Mesenchymal stem cell (in vitro differentiated cells and primary cell): ENCODE results near the gene TRAP1.
"Not testable (repeated sequence)": the region's sequence is repeated elsewhere in the genome, so short reads cannot be mapped to it uniquely, and the experiment has no call there.

Experiments used
- DNase-seq: peaks from one replicate; pipeline ENCODE4 v3.0.0-alpha.2; 2013
- H2AFZ ChIP-seq: one replicate; pipeline ENCODE4 v1.6.1; 2013; ENCODE audit warnings: low read depth, mild to moderate bottlenecking, control low read depth, inconsistent platforms, low read length, moderate library complexity
- H2AK5ac ChIP-seq: 2 replicates; pipeline ENCODE4 v1.6.1; 2013; ENCODE audit warnings: low read length, moderate library complexity, mild to moderate bottlenecking, inconsistent platforms; ENCODE audit not compliant: severe bottlenecking
- H2BK120ac ChIP-seq: one replicate; pipeline ENCODE4 v1.6.1; 2013; ENCODE audit warnings: low read depth, mild to moderate bottlenecking, inconsistent platforms, low read length, moderate library complexity
- H2BK12ac ChIP-seq, 2 experiments: one replicate each; pipeline ENCODE4 v1.6.1; 2013; ENCODE audit warnings: inconsistent platforms in 2 of 2, low read length in 2 of 2, mild to moderate bottlenecking in 2 of 2, moderate library complexity in 2 of 2, control low read depth in 1 of 2
- H2BK15ac ChIP-seq: one replicate; pipeline ENCODE4 v1.6.1; 2013; ENCODE audit warnings: mild to moderate bottlenecking, low read depth, inconsistent platforms; ENCODE audit not compliant: poor library complexity, severe bottlenecking
- H2BK5ac ChIP-seq: 2 replicates; pipeline ENCODE4 v1.6.1; 2013; ENCODE audit warnings: low read depth, mild to moderate bottlenecking, low read length, control low read depth, inconsistent platforms; ENCODE audit not compliant: poor library complexity, severe bottlenecking
- H3K14ac ChIP-seq, 2 experiments: one replicate each; pipeline ENCODE4 v1.6.1; 2013; ENCODE audit warnings: inconsistent platforms in 2 of 2, low read length in 2 of 2, control low read depth in 1 of 2, mild to moderate bottlenecking in 1 of 2, moderate library complexity in 1 of 2
- H3K18ac ChIP-seq, 2 experiments: one replicate each; pipeline ENCODE4 v1.6.1; 2013; ENCODE audit warnings: inconsistent platforms in 2 of 2, low read length in 2 of 2, control low read depth in 1 of 2, low read depth in 1 of 2, mild to moderate bottlenecking in 1 of 2
- H3K23ac ChIP-seq, 2 experiments: one replicate each; pipeline ENCODE4 v1.6.1; 2013; ENCODE audit warnings: inconsistent platforms in 2 of 2, low read length in 2 of 2, mild to moderate bottlenecking in 2 of 2, moderate library complexity in 2 of 2, control low read depth in 1 of 2
- H3K27ac ChIP-seq: 2 replicates; pipeline ENCODE4 v1.5.1; 2013; ENCODE audit warnings: mild to moderate bottlenecking, moderate library complexity, low read length, control low read depth, inconsistent platforms; ENCODE audit not compliant: poor library complexity, severe bottlenecking
- H3K27me3 ChIP-seq, 2 experiments: 2 replicates each; pipeline versions ENCODE4 v1.6.1 to v1.7.0; 2013; ENCODE audit warnings: low read length in 2 of 2, mild to moderate bottlenecking in 2 of 2, moderate library complexity in 2 of 2, control low read depth in 1 of 2, inconsistent platforms in 1 of 2; ENCODE audit not compliant: control insufficient read depth in 1 of 2, insufficient read depth in 1 of 2
- H3K36me3 ChIP-seq, 2 experiments: 2 replicates each; pipeline versions ENCODE4 v1.6.1 to v1.7.0; 2013; ENCODE audit warnings: low read length in 2 of 2, control low read depth in 1 of 2, inconsistent platforms in 1 of 2, low read depth in 1 of 2, mild to moderate bottlenecking in 1 of 2; ENCODE audit not compliant: insufficient read depth in 2 of 2, control insufficient read depth in 1 of 2
- H3K4ac ChIP-seq, 2 experiments: one replicate each; pipeline ENCODE4 v1.6.1; 2013; ENCODE audit warnings: inconsistent platforms in 2 of 2, low read length in 2 of 2, mild to moderate bottlenecking in 2 of 2, moderate library complexity in 2 of 2, control low read depth in 1 of 2, low read depth in 1 of 2
- H3K4me1 ChIP-seq: 2 replicates; pipeline ENCODE4 v1.6.1; 2013; ENCODE audit warnings: low read depth, low read length, control low read depth; ENCODE audit not compliant: control insufficient read depth, insufficient read depth
- H3K4me2 ChIP-seq: 2 replicates; pipeline ENCODE4 v1.6.1; 2013; ENCODE audit warnings: low read length, mild to moderate bottlenecking, inconsistent platforms; ENCODE audit not compliant: poor library complexity, severe bottlenecking
- H3K4me3 ChIP-seq, 2 experiments: 2 replicates each; pipeline versions ENCODE4 v1.5.1 to v1.7.0; 2013; ENCODE audit warnings: low read length in 2 of 2, mild to moderate bottlenecking in 2 of 2, control low read depth in 1 of 2, low read depth in 1 of 2; ENCODE audit not compliant: insufficient read depth in 1 of 2
- H3K79me1 ChIP-seq: replicated peaks from 2 replicates; pipeline ENCODE4 v1.6.1; 2013; ENCODE audit warnings: mild to moderate bottlenecking, control low read depth, low read length, inconsistent platforms; ENCODE audit not compliant: poor library complexity, severe bottlenecking
- H3K9ac ChIP-seq: 2 replicates; pipeline ENCODE4 v1.7.0; 2013; ENCODE audit warnings: mild to moderate bottlenecking, low read length, moderate library complexity
- H3K9me3 ChIP-seq: 2 replicates; pipeline ENCODE4 v1.7.0; 2013; ENCODE audit warnings: mild to moderate bottlenecking, low read length; ENCODE audit not compliant: control insufficient read depth
- H4K8ac ChIP-seq: one replicate; pipeline ENCODE4 v1.6.1; 2013; ENCODE audit warnings: inconsistent platforms, mild to moderate bottlenecking, low read length, moderate library complexity
- H4K91ac ChIP-seq: one replicate; pipeline ENCODE4 v1.6.1; 2013; ENCODE audit warnings: mild to moderate bottlenecking, low read length, inconsistent platforms
- WGBS: methylation state at CpG from one replicate; pipeline ENCODE4 v1.1.7; 2013; ENCODE audit warnings: mixed read lengths; 5-methylcytosine and 5-hydroxymethylcytosine counted together

TRAP1 gene

GRCh38 chr16:3610698-3611145, 106.6 kb downstream of the TRAP1 start:
- peak overlapping the region in 1 of 2 experiments; percentile 91 for H3K18ac ChIP-seq
- DNase-seq = no peak
- no peak overlapping the region for H2BK15ac ChIP-seq
- H3K79me1 ChIP-seq = peaks cover 24% of the 10 kb centered on the region
- H2AFZ ChIP-seq = peak overlapping the region; percentile 96
- H3K27me3 ChIP-seq = no peaks in the 10 kb centered on the region
- H3K4me1 ChIP-seq = peaks cover 5% of the 10 kb centered on the region
- no peak overlapping the region for H3K27ac ChIP-seq
- H3K36me3 ChIP-seq = peaks cover 3 to 14% of the 10 kb centered on the region in 2 experiments
- no peak overlapping the region for H2AK5ac ChIP-seq
- peak overlapping the region in 1 of 2 experiments; percentile 28 for H3K4ac ChIP-seq
- no peak overlapping the region for H2BK120ac ChIP-seq
- no peak overlapping the region for H2BK12ac ChIP-seq
- no peak overlapping the region for H4K8ac ChIP-seq
- no peak overlapping the region for H2BK5ac ChIP-seq
- H3K4me3 ChIP-seq = peak overlapping the region; percentile 99 to 100
- WGBS = 11% methylated on average over 10 of the region's 10 CpGs
- peak overlapping the region; percentile 69 for H3K4me2 ChIP-seq
- peak overlapping the region in 1 of 2 experiments; percentile 90 for H3K14ac ChIP-seq
- H3K9me3 ChIP-seq = no peaks in the 10 kb centered on the region
- peak overlapping the region; percentile 92 for H3K9ac ChIP-seq
- no peak overlapping the region for H4K91ac ChIP-seq
- H3K23ac ChIP-seq = peak overlapping the region in 1 of 2 experiments; percentile 68

- Histone ChIP-seq H2BK120ac (no peak overlapping the region), H2BK15ac (no peak overlapping the region), H3K36me3 (peaks cover 3 to 9% of the 10 kb centered on the region in 2 experiments), H4K91ac (no peak overlapping the region), H3K27me3 (no peaks in the 10 kb centered on the region), H2BK5ac (no peak overlapping the region), H3K4me1 (peaks cover 5% of the 10 kb centered on the region), H3K18ac (peak overlapping the region in 1 of 2 experiments; percentile 29), H3K4ac (peak overlapping the region in 1 of 2 experiments; percentile 28), H3K9me3 (no peaks in the 10 kb centered on the region), H2AFZ (no peak overlapping the region), H2BK12ac (no peak overlapping the region), H4K8ac (no peak overlapping the region), H3K79me1 (peaks cover 22% of the 10 kb centered on the region), H3K9ac (peak overlapping the region; percentile 92), H3K4me3 (peak overlapping the region in 1 of 2 experiments; percentile 100), H3K4me2 (no peak overlapping the region), H2AK5ac (no peak overlapping the region), H3K27ac (no peak overlapping the region), H3K23ac (no peak overlapping the region), H3K14ac (no peak overlapping the region)
- peak; percentile 8 for DNase-seq
- 92% methylated on average over 14 of the region's 14 CpGs for WGBS
These were observed 107.2 kb downstream of the TRAP1 start for GRCh38 chr16:3609895-3610697.

- H3K27me3 ChIP-seq, H3K9ac ChIP-seq, H2AFZ ChIP-seq, H3K9me3 ChIP-seq, DNase-seq, H4K8ac ChIP-seq, H3K18ac ChIP-seq, H2BK120ac ChIP-seq, H3K23ac ChIP-seq, H3K14ac ChIP-seq, H2AK5ac ChIP-seq, H3K4ac ChIP-seq, H3K4me3 ChIP-seq, H3K27ac ChIP-seq, H2BK15ac ChIP-seq, H2BK5ac ChIP-seq, H3K4me2 ChIP-seq, H2BK12ac ChIP-seq, H3K4me1 ChIP-seq, H4K91ac ChIP-seq: not testable (repeated sequence)
- Histone ChIP-seq H3K36me3 (peaks cover 3 to 11% of the 10 kb centered on the region in 2 experiments), H3K79me1 (peaks cover 17% of the 10 kb centered on the region)
- WGBS = 93% methylated on average over 8 of the region's 13 CpGs
These were observed 108.3 kb downstream of the TRAP1 start for GRCh38 chr16:3608976-3609375.

- H3K27me3 ChIP-seq = no peaks in the 10 kb centered on the region
- no peak overlapping the region for H2BK15ac ChIP-seq
- H2BK12ac ChIP-seq = no peak overlapping the region
- DNase-seq = no peak
- H3K79me1 ChIP-seq = peaks cover 17% of the 10 kb centered on the region
- H3K4me1 ChIP-seq = peaks cover 3% of the 10 kb centered on the region
- no peak overlapping the region for H2BK120ac ChIP-seq
- 94% methylated on average over 5 of the region's 5 CpGs for WGBS
- H4K8ac ChIP-seq = no peak overlapping the region
- no peak overlapping the region for H3K23ac ChIP-seq
- no peak overlapping the region for H3K18ac ChIP-seq
- H4K91ac ChIP-seq = no peak overlapping the region
- peaks cover 11 to 18% of the 10 kb centered on the region in 2 experiments for H3K36me3 ChIP-seq
- H3K27ac ChIP-seq = no peak overlapping the region
- H2AK5ac ChIP-seq = no peak overlapping the region
- H3K4me2 ChIP-seq = no peak overlapping the region
- no peak overlapping the region for H3K9ac ChIP-seq
- no peak overlapping the region for H3K4ac ChIP-seq
- H3K9me3 ChIP-seq = no peaks in the 10 kb centered on the region
- no peak overlapping the region for H3K14ac ChIP-seq
- H2AFZ ChIP-seq = no peak overlapping the region
- no peak overlapping the region for H2BK5ac ChIP-seq
- no peak overlapping the region for H3K4me3 ChIP-seq
These were observed 109.3 kb downstream of the TRAP1 start for GRCh38 chr16:3608069-3608468.
